ENCODE data around the gene PPP4R4. TPM values are rescaled to one million over a fixed set of nuclear protein-coding genes. Genes with fewer than 3 reads are reported as not detected.
"Not testable (repeated sequence)": the region's sequence is repeated elsewhere in the genome, so short reads cannot be mapped to it uniquely, and the experiment has no call there.

The PPP4R4 gene
- total RNA-seq, 3 donors from 2014 or later = 0.13 TPM; not detected in 2

GRCh38 chr14:94145902-94146527 is 28.1 kb upstream of the PPP4R4 start:
- no peak for DNase-seq
- intact Hi-C loops (cut with DNase I, micrococcal nuclease) = no loop called here
- H3K36me3 ChIP-seq (ENCODE audit: low read depth) = no peaks in the 10 kb centered on the region
- peak; percentile 29 for ATAC-seq
- H3K4me3 ChIP-seq = no peak overlapping the region
- H3K4me1 ChIP-seq (ENCODE audit: low read depth) = no peaks in the 10 kb centered on the region
- no peaks in the 10 kb centered on the region for H3K9me3 ChIP-seq
- TF ChIP-seq, protein P1, sequence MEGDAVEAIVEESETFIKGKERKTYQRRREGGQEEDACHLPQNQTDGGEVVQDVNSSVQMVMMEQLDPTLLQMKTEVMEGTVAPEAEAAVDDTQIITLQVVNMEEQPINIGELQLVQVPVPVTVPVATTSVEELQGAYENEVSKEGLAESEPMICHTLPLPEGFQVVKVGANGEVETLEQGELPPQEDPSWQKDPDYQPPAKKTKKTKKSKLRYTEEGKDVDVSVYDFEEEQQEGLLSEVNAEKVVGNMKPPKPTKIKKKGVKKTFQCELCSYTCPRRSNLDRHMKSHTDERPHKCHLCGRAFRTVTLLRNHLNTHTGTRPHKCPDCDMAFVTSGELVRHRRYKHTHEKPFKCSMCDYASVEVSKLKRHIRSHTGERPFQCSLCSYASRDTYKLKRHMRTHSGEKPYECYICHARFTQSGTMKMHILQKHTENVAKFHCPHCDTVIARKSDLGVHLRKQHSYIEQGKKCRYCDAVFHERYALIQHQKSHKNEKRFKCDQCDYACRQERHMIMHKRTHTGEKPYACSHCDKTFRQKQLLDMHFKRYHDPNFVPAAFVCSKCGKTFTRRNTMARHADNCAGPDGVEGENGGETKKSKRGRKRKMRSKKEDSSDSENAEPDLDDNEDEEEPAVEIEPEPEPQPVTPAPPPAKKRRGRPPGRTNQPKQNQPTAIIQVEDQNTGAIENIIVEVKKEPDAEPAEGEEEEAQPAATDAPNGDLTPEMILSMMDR (IDR thresholded peaks at IDR 0.05) = no peak

DNA sequence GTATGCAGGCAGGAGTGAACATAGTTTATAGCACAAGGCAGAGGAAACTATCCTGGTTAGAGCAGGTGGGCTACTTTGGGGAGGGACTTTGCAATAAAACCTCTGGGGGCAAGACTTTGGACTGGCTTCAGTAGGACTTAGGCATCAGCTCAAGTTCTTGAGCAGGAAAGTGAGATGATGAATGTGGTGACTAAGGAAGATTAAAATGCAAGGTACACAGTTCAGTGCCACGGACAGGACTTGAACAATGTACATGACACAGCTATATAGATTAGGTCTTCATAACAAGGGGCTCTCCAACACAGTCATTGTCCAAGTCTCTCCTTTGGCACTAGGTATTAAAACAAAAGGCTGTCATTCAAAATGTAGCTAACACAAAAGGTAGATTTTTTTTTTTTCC is 21.4 kb upstream of the PPP4R4 start:
- DNase-seq (no peak), ATAC-seq (no peak)
- no peaks in the 10 kb centered on the region for H3K36me3 ChIP-seq (ENCODE audit: low read depth)
- H3K4me3 ChIP-seq = no peak overlapping the region
- H3K9me3 ChIP-seq = no peaks in the 10 kb centered on the region
- intact Hi-C loops (cut with DNase I, micrococcal nuclease) = no loop called here
- no peaks in the 10 kb centered on the region for H3K4me1 ChIP-seq (ENCODE audit: low read depth)
- TF ChIP-seq, protein P1 (IDR thresholded peaks at IDR 0.05) = no peak

GRCh38 chr14:94153750-94154342 is 20.3 kb upstream of the PPP4R4 start:
- DNase-seq (no peak), ATAC-seq (no peak)
- Histone ChIP-seq H3K9me3 (no peaks in the 10 kb centered on the region), H3K4me1 (ENCODE audit: low read depth) (no peaks in the 10 kb centered on the region), H3K36me3 (ENCODE audit: low read depth) (no peaks in the 10 kb centered on the region), H3K4me3 (no peak overlapping the region)
- TF ChIP-seq, protein P1 (IDR thresholded peaks at IDR 0.05) = no peak
- intact Hi-C loops (cut with DNase I, micrococcal nuclease) = no loop called here

DNA sequence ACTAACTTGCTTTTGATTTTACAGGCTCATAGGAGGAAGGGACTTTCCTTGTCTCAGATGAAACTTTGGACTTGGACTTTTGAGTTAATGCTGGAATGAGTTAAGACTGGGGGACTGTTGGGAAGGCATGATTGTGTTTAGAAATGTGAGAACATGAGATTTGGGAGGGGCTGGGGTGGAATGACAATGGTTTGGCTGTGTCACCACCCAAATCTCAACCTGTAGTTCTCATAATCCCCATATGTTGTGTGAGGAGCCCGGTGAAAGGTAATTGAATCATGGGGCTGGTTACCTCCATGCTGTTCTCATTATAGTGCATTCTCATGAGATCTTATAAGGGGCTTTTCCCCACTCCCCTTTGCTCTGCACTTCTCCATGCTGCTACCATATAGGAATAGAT is 18.0 kb upstream of the PPP4R4 start:
- H3K4me1 ChIP-seq (ENCODE audit: low read depth); H3K9me3 ChIP-seq; H3K4me3 ChIP-seq; H3K36me3 ChIP-seq (ENCODE audit: low read depth); ATAC-seq; intact Hi-C loops (cut with DNase I, micrococcal nuclease); DNase-seq: not testable (repeated sequence)

DNA sequence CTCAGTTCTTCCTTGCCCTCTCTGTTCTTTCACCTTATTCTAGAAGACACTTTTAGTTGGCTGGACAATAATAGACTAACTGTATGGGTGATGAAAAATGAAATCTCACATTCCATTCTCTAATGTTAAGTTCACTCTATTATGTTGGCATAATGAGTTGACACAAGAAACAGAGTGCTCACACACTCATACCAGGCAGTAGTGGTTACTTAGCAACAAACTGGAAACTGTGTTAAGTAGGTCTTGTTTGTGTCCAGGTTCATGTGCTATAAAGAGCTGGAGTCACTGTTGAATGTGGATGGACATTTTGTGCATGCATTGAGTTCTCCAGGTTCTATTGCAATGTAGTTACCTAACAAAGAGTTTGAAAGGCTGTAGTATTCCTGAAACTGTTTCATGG is 16.9 kb upstream of the PPP4R4 start:
- no peaks in the 10 kb centered on the region for H3K9me3 ChIP-seq
- no peak overlapping the region for H3K4me3 ChIP-seq
- H3K4me1 ChIP-seq (ENCODE audit: low read depth) = no peaks in the 10 kb centered on the region
- TF ChIP-seq, protein P1 (IDR thresholded peaks at IDR 0.05) = no peak
- intact Hi-C loops (cut with DNase I, micrococcal nuclease) = no loop called here
- DNase-seq (no peak), ATAC-seq (peak; percentile 55)
- H3K36me3 ChIP-seq (ENCODE audit: low read depth) = no peaks in the 10 kb centered on the region

- Histone ChIP-seq H3K4me1 (ENCODE audit: low read depth) (no peaks in the 10 kb centered on the region), H3K4me3 (no peak overlapping the region), H3K36me3 (ENCODE audit: low read depth) (no peaks in the 10 kb centered on the region), H3K9me3 (no peaks in the 10 kb centered on the region)
- DNase-seq (no peak), ATAC-seq (peak; percentile 19)
- TF ChIP-seq, protein P1 (IDR thresholded peaks at IDR 0.05) = no peak
- intact Hi-C loops (cut with DNase I, micrococcal nuclease) = no loop called here
Measured at GRCh38 chr14:94158239-94158883, 15.8 kb upstream of the PPP4R4 start.

Measured in mucosa of descending colon (tissue), 3 donors.